ENCODE measurements around the gene TRMO. TPM values are rescaled to one million over a fixed set of nuclear protein-coding genes. Genes with fewer than 3 reads are reported as not detected.

The TRMO gene
- total and polyA plus RNA-seq, 2 experiments from 2014 or later = 8.2 to 9.1 TPM

DNA sequence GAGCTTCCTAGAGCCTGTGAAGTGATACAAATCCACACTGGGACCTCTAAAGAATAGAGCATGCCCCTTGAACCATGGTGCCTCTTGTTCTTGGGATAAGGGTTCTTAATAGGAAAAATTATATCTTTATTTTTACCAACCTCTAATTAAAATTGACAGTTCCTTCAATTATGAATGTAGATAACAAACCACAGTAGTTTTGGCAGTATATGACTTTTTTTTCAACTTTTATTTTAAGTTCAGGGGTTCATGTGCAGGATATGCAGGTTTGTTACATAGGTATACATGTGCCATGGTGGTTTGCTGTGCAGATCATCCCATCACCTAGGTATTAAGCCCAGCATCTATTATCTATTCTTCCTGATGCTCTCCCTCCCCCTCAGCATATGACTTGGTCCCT is 14.7 kb upstream of the TRMO start:
- Histone ChIP-seq H3K4me3 (no peak overlapping the region), H3K36me3 (no peaks in the 10 kb centered on the region), H3K9me3 (ENCODE audit: low read depth) (no peaks in the 10 kb centered on the region), H3K27me3 (peaks cover 99% of the 10 kb centered on the region), H3K4me1 (ENCODE audit: low read depth) (no peaks in the 10 kb centered on the region), H3K27ac (no peak overlapping the region)
- no peak for DNase-seq (ENCODE audit: low read depth in 1 of 2, low spot score in 1 of 2)
- TF ChIP-seq, protein P1, sequence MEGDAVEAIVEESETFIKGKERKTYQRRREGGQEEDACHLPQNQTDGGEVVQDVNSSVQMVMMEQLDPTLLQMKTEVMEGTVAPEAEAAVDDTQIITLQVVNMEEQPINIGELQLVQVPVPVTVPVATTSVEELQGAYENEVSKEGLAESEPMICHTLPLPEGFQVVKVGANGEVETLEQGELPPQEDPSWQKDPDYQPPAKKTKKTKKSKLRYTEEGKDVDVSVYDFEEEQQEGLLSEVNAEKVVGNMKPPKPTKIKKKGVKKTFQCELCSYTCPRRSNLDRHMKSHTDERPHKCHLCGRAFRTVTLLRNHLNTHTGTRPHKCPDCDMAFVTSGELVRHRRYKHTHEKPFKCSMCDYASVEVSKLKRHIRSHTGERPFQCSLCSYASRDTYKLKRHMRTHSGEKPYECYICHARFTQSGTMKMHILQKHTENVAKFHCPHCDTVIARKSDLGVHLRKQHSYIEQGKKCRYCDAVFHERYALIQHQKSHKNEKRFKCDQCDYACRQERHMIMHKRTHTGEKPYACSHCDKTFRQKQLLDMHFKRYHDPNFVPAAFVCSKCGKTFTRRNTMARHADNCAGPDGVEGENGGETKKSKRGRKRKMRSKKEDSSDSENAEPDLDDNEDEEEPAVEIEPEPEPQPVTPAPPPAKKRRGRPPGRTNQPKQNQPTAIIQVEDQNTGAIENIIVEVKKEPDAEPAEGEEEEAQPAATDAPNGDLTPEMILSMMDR (IDR thresholded peaks at IDR 0.05; ENCODE audit: low read depth, low read length) = no peak

DNA sequence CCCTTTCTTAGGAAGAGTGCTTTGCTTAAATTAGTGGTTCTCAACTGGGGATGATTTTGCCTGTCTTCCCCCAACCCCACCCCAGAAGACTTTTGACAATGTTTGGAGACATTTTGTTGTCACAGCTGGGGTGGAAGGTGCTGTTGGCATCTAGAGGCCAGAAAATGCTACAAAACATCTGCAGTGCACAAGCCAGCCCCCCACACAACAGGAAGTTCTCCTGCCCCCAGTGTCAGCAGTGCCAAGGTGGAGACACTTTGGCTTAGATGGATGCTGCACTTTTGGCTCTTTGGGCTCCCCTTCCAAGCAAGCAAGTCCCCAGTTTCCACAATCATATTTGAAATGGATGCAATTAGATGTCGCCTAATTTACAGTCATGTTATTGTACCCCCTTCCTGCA is 13.0 kb upstream of the TRMO start:
- TF ChIP-seq, protein P1 (IDR thresholded peaks at IDR 0.05; ENCODE audit: low read depth, low read length) = no peak
- Histone ChIP-seq H3K4me1 (ENCODE audit: low read depth) (no peaks in the 10 kb centered on the region), H3K36me3 (no peaks in the 10 kb centered on the region), H3K27ac (no peak overlapping the region), H3K27me3 (peaks cover 99% of the 10 kb centered on the region), H3K4me3 (no peak overlapping the region), H3K9me3 (ENCODE audit: low read depth) (no peaks in the 10 kb centered on the region)
- no peak for DNase-seq (ENCODE audit: low read depth in 1 of 2, low spot score in 1 of 2)

DNA sequence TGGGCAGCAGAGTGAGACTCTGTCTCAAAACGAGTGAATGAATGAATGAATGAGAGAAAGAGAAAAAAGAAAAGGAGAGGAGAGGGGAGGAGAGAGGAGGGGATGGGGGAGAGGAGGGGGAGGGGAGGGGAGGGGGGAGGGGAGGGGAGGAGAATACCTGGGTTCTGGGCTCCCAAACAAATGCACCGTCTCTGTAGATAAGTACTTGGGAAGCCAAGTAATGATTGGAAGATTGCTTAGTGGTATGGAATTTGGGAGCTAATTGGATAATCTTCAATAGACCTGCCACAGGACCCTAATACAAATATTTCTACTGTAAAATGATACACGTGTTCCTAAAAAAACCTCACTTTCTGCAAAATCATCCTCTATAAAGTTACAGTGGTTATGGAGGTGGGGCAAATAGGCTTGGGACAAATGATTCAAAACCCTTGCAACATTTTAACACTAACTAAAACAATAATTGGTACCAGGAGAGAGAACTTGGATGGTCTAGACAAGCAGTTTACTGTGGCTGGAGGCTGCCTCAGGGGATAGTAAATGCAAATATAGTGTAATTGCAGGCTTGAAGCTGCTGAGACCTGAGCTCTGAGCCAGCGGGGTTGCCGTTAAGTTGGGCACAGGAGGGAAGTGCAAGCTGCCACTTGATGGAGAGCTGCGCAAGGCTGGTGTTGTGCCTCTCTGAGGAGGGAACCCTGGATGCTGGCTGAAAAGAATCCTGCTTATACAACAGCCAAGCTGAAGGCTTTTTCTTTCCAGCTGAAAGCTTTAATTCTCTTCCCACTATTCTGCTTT is 12.2 kb upstream of the TRMO start:
- Histone ChIP-seq H3K4me1 (ENCODE audit: low read depth) (no peaks in the 10 kb centered on the region), H3K9me3 (ENCODE audit: low read depth) (no peaks in the 10 kb centered on the region), H3K27me3 (peaks cover 99% of the 10 kb centered on the region), H3K27ac (no peak overlapping the region), H3K4me3 (no peak overlapping the region), H3K36me3 (no peaks in the 10 kb centered on the region)
- DNase-seq (ENCODE audit: low read depth in 1 of 2, low spot score in 1 of 2) = no peak
- TF ChIP-seq, protein P1 (IDR thresholded peaks at IDR 0.05; ENCODE audit: low read depth, low read length) = no peak

DNA sequence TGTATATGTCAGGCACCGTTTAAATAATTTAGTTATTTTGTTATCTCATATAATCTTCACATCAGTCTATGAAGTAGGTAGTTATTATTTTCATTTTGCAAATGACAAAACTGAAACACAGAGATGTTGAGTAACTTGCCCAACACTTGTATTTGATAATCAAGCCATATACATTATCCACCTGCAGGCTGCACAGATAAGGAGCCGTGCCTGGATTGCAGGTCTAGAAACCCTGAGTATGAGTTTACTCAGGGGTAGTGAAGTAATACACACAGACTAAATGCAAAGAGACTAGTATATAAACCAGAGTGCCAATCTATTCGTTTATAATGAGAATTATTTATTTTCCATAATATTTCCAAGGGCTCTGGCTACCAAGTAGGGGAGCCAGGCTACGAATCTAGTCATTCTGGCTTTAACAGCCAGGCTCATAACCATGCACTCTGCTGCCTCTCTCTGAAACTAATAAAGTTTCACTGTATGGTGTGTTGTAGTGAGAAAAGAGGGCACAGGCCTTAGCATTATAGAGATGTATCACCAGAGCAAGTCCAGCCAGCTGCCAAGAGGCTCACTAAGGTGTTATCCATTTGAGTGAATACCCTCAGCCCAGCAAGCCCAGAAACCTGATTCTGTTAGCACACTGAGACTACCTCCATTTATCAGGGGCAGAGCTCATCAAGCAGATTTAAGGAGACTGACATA is 11.1 kb upstream of the TRMO start:
- TF ChIP-seq, protein P1 (IDR thresholded peaks at IDR 0.05; ENCODE audit: low read depth, low read length) = no peak
- no peak for DNase-seq (ENCODE audit: low read depth in 1 of 2, low spot score in 1 of 2)
- H3K36me3 ChIP-seq = no peaks in the 10 kb centered on the region
- H3K9me3 ChIP-seq (ENCODE audit: low read depth) = no peaks in the 10 kb centered on the region
- no peak overlapping the region for H3K4me3 ChIP-seq
- H3K27me3 ChIP-seq = peaks cover 99% of the 10 kb centered on the region
- H3K4me1 ChIP-seq (ENCODE audit: low read depth) = no peaks in the 10 kb centered on the region
- no peak overlapping the region for H3K27ac ChIP-seq

DNA sequence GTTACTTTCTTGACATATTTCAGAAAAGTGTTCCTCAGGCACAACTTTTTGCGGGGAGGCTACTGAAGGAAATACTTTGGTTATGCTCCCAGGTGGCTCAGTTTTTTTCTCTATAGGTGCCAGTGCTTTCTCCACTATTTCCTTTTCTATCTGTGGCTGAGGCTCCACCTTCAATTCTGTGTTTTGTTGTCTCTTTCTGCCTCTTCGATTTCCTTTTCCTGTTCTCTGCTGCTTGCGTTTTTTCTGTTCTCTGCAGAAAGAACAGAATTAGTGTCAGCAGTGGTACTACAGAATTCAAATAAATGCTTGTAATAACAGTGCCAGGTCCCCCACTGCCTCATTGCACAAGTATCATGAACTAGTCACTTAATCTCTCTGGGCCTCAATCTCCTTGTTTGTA is 8.7 kb upstream of the TRMO start:
- no peaks in the 10 kb centered on the region for H3K36me3 ChIP-seq
- H3K27me3 ChIP-seq = peaks cover 96% of the 10 kb centered on the region
- H3K4me1 ChIP-seq (ENCODE audit: low read depth) = no peaks in the 10 kb centered on the region
- H3K27ac ChIP-seq = no peak overlapping the region
- no peak for DNase-seq (ENCODE audit: low read depth in 1 of 2, low spot score in 1 of 2)
- TF ChIP-seq, protein P1 (IDR thresholded peaks at IDR 0.05; ENCODE audit: low read depth, low read length) = no peak
- H3K4me3 ChIP-seq = no peak overlapping the region
- H3K9me3 ChIP-seq (ENCODE audit: low read depth) = no peaks in the 10 kb centered on the region

Measured in cardiac muscle cell (in vitro differentiated cells and primary cell).